Trophoblast cell (in vitro differentiated cells and primary cell): ENCODE data around the gene RPL13.

ENCODE experiments used
- DNase-seq, 2 donors: peaks; one replicate each; pipeline ENCODE4 v3.0.0-alpha.2; 2016
- H2AFZ ChIP-seq: 2 replicates; pipeline ENCODE4 v1.6.1; 2013; ENCODE audit warnings: low read length, moderate library complexity, mild to moderate bottlenecking; ENCODE audit not compliant: insufficient read depth, poor library complexity
- H2AK5ac ChIP-seq: 2 replicates; pipeline ENCODE4 v1.6.1; 2013; ENCODE audit warnings: mild to moderate bottlenecking, low read length
- H2BK120ac ChIP-seq: 2 replicates; pipeline ENCODE4 v1.6.1; 2013; ENCODE audit warnings: low read length, mild to moderate bottlenecking, moderate library complexity; ENCODE audit not compliant: insufficient read depth, poor library complexity
- H2BK12ac ChIP-seq: 2 replicates; pipeline ENCODE4 v1.6.1; 2013; ENCODE audit warnings: mild to moderate bottlenecking, low read length, moderate library complexity
- H2BK5ac ChIP-seq: 2 replicates; pipeline ENCODE4 v1.6.1; 2013; ENCODE audit warnings: low read length, low read depth, moderate library complexity, mild to moderate bottlenecking; ENCODE audit not compliant: poor library complexity
- H3K14ac ChIP-seq: 2 replicates; pipeline ENCODE4 v1.6.1; 2013; ENCODE audit warnings: mild to moderate bottlenecking, low read length
- H3K18ac ChIP-seq: 2 replicates; pipeline ENCODE4 v1.6.1; 2013; ENCODE audit warnings: mild to moderate bottlenecking, low read length
- H3K23ac ChIP-seq: 2 replicates; pipeline ENCODE4 v1.6.1; 2013; ENCODE audit warnings: low read length
- H3K27ac ChIP-seq: 2 replicates; pipeline ENCODE4 v1.5.1; 2013; ENCODE audit warnings: low read depth, mild to moderate bottlenecking, inconsistent platforms, low read length, moderate library complexity
- H3K27me3 ChIP-seq: 2 replicates; pipeline ENCODE4 v1.6.1; 2013; ENCODE audit warnings: inconsistent platforms, mild to moderate bottlenecking, low read length, moderate library complexity; ENCODE audit not compliant: insufficient read depth
- H3K36me3 ChIP-seq, 2 experiments: 1 replicate in 1 of 2; 2 replicates in 1 of 2; pipeline ENCODE4 v1.6.1; 2013; ENCODE audit warnings: low read length in 2 of 2, mild to moderate bottlenecking in 2 of 2, moderate library complexity in 1 of 2; ENCODE audit not compliant: insufficient read depth in 2 of 2, control insufficient read depth in 1 of 2
- H3K4ac ChIP-seq: 2 replicates; pipeline ENCODE4 v1.6.1; 2013; ENCODE audit warnings: low read depth, mild to moderate bottlenecking, low read length, moderate library complexity
- H3K4me1 ChIP-seq, 2 experiments: 1 replicate in 1 of 2; 2 replicates in 1 of 2; pipeline ENCODE4 v1.6.1; 2013; ENCODE audit warnings: low read length in 2 of 2, mild to moderate bottlenecking in 2 of 2, moderate library complexity in 1 of 2; ENCODE audit not compliant: insufficient read depth in 2 of 2, control insufficient read depth in 1 of 2
- H3K4me2 ChIP-seq: 2 replicates; pipeline ENCODE4 v1.6.1; 2013; ENCODE audit warnings: inconsistent platforms, mild to moderate bottlenecking, low read length, moderate library complexity
- H3K4me3 ChIP-seq: 2 replicates; pipeline ENCODE4 v1.5.1; 2013; ENCODE audit warnings: mild to moderate bottlenecking, low read depth, low read length, inconsistent platforms
- H3K79me1 ChIP-seq: one replicate; pipeline ENCODE4 v1.6.1; 2013; ENCODE audit warnings: low read length
- H3K79me2 ChIP-seq: 2 replicates; pipeline ENCODE4 v1.6.1; 2013; ENCODE audit warnings: low read length, mild to moderate bottlenecking; ENCODE audit not compliant: control insufficient read depth, insufficient read depth, poor library complexity
- H3K9ac ChIP-seq: 2 replicates; pipeline ENCODE4 v1.6.1; 2013; ENCODE audit warnings: mild to moderate bottlenecking, low read length
- H3K9me3 ChIP-seq: 2 replicates; pipeline ENCODE4 v1.6.1; 2013; ENCODE audit warnings: low read depth, mild to moderate bottlenecking, control low read depth, inconsistent platforms, low read length; ENCODE audit not compliant: insufficient read depth
- H4K12ac ChIP-seq: 2 replicates; pipeline ENCODE4 v1.6.1; 2013; ENCODE audit warnings: low read depth, mild to moderate bottlenecking, low read length, moderate library complexity
- H4K8ac ChIP-seq: 2 replicates; pipeline ENCODE4 v1.6.1; 2013; ENCODE audit warnings: low read depth, mild to moderate bottlenecking, low read length, moderate library complexity
- H4K91ac ChIP-seq: one replicate; pipeline ENCODE4 v1.6.1; 2013; ENCODE audit warnings: low read depth, mild to moderate bottlenecking, low read length, moderate library complexity
- WGBS: extraction: QIAGEN DNeasy Blood & Tissue Kit; methylation state at CpG from one replicate; pipeline ENCODE4 v1.1.7; 2013; ENCODE audit warnings: missing lambda C conversion rate; ENCODE audit not compliant: insufficient read length, insufficient coverage; ENCODE audit errors: extremely low coverage; 5-methylcytosine and 5-hydroxymethylcytosine counted together

Gene RPL13

GRCh38 chr16:89552329-89552728, 8.2 kb upstream of the RPL13 start:
- Histone ChIP-seq H2BK120ac (no peak overlapping the region), H3K27me3 (no peaks in the 10 kb centered on the region), H3K4ac (no peak overlapping the region), H2BK12ac (no peak overlapping the region), H3K14ac (no peak overlapping the region), H2BK5ac (no peak overlapping the region), H3K4me1 (no peaks in the 10 kb centered on the region), H3K36me3 (peaks cover 73 to 76% of the 10 kb centered on the region in 2 experiments), H3K18ac (no peak overlapping the region), H4K8ac (no peak overlapping the region), H3K79me2 (no peaks in the 10 kb centered on the region), H3K23ac (no peak overlapping the region), H3K9me3 (peaks cover 5% of the 10 kb centered on the region), H3K4me2 (no peak overlapping the region), H3K9ac (no peak overlapping the region), H2AFZ (no peak overlapping the region), H4K91ac (no peak overlapping the region), H4K12ac (no peak overlapping the region), H3K79me1 (no peaks in the 10 kb centered on the region), H2AK5ac (no peak overlapping the region), H3K4me3 (no peak overlapping the region), H3K27ac (no peak overlapping the region)
- no peak for DNase-seq
- no CpG with 5 or more reads among the region's 22 CpGs for WGBS

- H3K27ac ChIP-seq: no peak overlapping the region
- H3K9me3 ChIP-seq: peaks cover 4% of the 10 kb centered on the region
- peaks cover 70 to 74% of the 10 kb centered on the region in 2 experiments for H3K36me3 ChIP-seq
- no peak overlapping the region for H3K18ac ChIP-seq
- H4K91ac ChIP-seq: no peak overlapping the region
- H2BK5ac ChIP-seq: no peak overlapping the region
- H2AK5ac ChIP-seq: no peak overlapping the region
- H3K79me1 ChIP-seq: no peaks in the 10 kb centered on the region
- DNase-seq: no peak
- H3K27me3 ChIP-seq: no peaks in the 10 kb centered on the region
- no peak overlapping the region for H3K4ac ChIP-seq
- no peak overlapping the region for H3K9ac ChIP-seq
- no peak overlapping the region for H3K4me3 ChIP-seq
- no peak overlapping the region for H3K4me2 ChIP-seq
- no peak overlapping the region for H4K12ac ChIP-seq
- no CpG with 5 or more reads among the region's 13 CpGs for WGBS
- H3K4me1 ChIP-seq: no peaks in the 10 kb centered on the region
- H3K14ac ChIP-seq: no peak overlapping the region
- H2BK120ac ChIP-seq: no peak overlapping the region
- no peak overlapping the region for H3K23ac ChIP-seq
- H4K8ac ChIP-seq: no peak overlapping the region
- no peak overlapping the region for H2AFZ ChIP-seq
- H2BK12ac ChIP-seq: no peak overlapping the region
- no peaks in the 10 kb centered on the region for H3K79me2 ChIP-seq
Observed at GRCh38 chr16:89552913-89553312, 7.6 kb upstream of the RPL13 start.

- no peak overlapping the region for H3K18ac ChIP-seq
- peaks cover 2% of the 10 kb centered on the region for H3K9me3 ChIP-seq
- H2AK5ac ChIP-seq: no peak overlapping the region
- H3K9ac ChIP-seq: no peak overlapping the region
- H3K4ac ChIP-seq: no peak overlapping the region
- H3K23ac ChIP-seq: no peak overlapping the region
- H2BK5ac ChIP-seq: no peak overlapping the region
- no peaks in the 10 kb centered on the region for H3K27me3 ChIP-seq
- H3K4me3 ChIP-seq: no peak overlapping the region
- H2BK12ac ChIP-seq: no peak overlapping the region
- H4K8ac ChIP-seq: no peak overlapping the region
- DNase-seq: no peak
- H3K4me1 ChIP-seq: no peaks in the 10 kb centered on the region
- H4K12ac ChIP-seq: no peak overlapping the region
- no peaks in the 10 kb centered on the region for H3K79me2 ChIP-seq
- H3K4me2 ChIP-seq: no peak overlapping the region
- no peak overlapping the region for H2BK120ac ChIP-seq
- no peak overlapping the region for H3K14ac ChIP-seq
- H3K27ac ChIP-seq: no peak overlapping the region
- peaks cover 64 to 70% of the 10 kb centered on the region in 2 experiments for H3K36me3 ChIP-seq
- no peak overlapping the region for H4K91ac ChIP-seq
- no CpG with 5 or more reads among the region's 18 CpGs for WGBS
- H2AFZ ChIP-seq: no peak overlapping the region
- H3K79me1 ChIP-seq: no peaks in the 10 kb centered on the region
Observed at GRCh38 chr16:89553733-89554132, 6.7 kb upstream of the RPL13 start.

- H2BK120ac ChIP-seq: no peak overlapping the region
- no peak overlapping the region for H3K4ac ChIP-seq
- no peaks in the 10 kb centered on the region for H3K79me1 ChIP-seq
- H3K14ac ChIP-seq: no peak overlapping the region
- no peak for DNase-seq
- H3K79me2 ChIP-seq: no peaks in the 10 kb centered on the region
- no CpG with 5 or more reads among the region's 12 CpGs for WGBS
- no peak overlapping the region for H2BK5ac ChIP-seq
- H3K9me3 ChIP-seq: peaks cover 2% of the 10 kb centered on the region
- no peak overlapping the region for H3K4me3 ChIP-seq
- no peak overlapping the region for H2BK12ac ChIP-seq
- no peak overlapping the region for H3K27ac ChIP-seq
- H2AFZ ChIP-seq: no peak overlapping the region
- peaks cover 0 to 2% of the 10 kb centered on the region in 2 experiments for H3K4me1 ChIP-seq
- H4K12ac ChIP-seq: no peak overlapping the region
- no peak overlapping the region for H2AK5ac ChIP-seq
- no peak overlapping the region for H3K18ac ChIP-seq
- no peak overlapping the region for H3K9ac ChIP-seq
- no peak overlapping the region for H4K91ac ChIP-seq
- H4K8ac ChIP-seq: no peak overlapping the region
- no peak overlapping the region for H3K23ac ChIP-seq
- H3K36me3 ChIP-seq: peaks cover 60 to 67% of the 10 kb centered on the region in 2 experiments
- no peak overlapping the region for H3K4me2 ChIP-seq
- H3K27me3 ChIP-seq: no peaks in the 10 kb centered on the region
Observed at GRCh38 chr16:89554343-89554742, 6.1 kb upstream of the RPL13 start.
